Posterior vena cava (tissue), 2 donors: Measurements from ENCODE around the gene AICDA. TPM values are rescaled to one million over a fixed set of nuclear protein-coding genes. Genes with fewer than 3 reads are reported as not detected.
"Not testable (repeated sequence)": the region's sequence is repeated elsewhere in the genome, so short reads cannot be mapped to it uniquely, and the experiment has no call there.

ENCODE experiments used
- DNase-seq: peaks from one replicate; pipeline ENCODE4 v3.0.0-alpha.2; 2020; ENCODE audit warnings: low spot score
- intact Hi-C, 2 donors: fragments of 100-400 bp; cut with DNase I; formaldehyde crosslinking; loops; one replicate each; pipeline versions ENCODE4 v1.14.1 to v1.14.2; 2022 to 2023
- total RNA-seq, 2 donors: library from RNA; stranded (reverse); fragmentation: NEBNext Ultra II Directional; extraction: Animal tissue kit (Norgen Biotek cat#: 25700); gene quantifications; one replicate each; pipeline ENCODE4 v1.2.1, GENCODE V29; 2021
- donor health status: DM: yes; HTN: yes; CAD: no.
- donor health status: DM: yes; HTN: yes; CAD: no.

The AICDA gene
- total RNA-seq, 2 donors from 2014 or later: 0.28 TPM; not detected in 1

DNA sequence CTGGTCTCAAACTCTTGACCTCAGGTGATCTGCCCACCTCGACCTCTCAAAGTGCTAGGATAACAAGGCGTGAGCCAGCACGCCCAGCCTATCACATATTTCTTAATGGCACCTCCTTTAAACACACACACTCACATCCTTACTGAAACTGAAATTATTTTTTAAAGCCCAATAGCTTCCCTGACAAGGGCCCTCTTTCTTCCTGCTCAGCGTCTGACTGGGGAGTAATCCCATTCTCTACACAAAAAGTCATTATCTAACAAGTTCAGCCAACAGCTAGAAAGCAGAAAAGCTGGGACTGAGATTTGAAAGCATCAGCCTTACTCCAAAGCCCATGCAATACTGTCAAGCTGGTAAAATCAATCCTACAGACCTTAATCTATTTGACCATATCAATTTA lies 10.0 kb upstream of the AICDA start:
- intact Hi-C loops: no loop called here
- no peak for DNase-seq

DNA sequence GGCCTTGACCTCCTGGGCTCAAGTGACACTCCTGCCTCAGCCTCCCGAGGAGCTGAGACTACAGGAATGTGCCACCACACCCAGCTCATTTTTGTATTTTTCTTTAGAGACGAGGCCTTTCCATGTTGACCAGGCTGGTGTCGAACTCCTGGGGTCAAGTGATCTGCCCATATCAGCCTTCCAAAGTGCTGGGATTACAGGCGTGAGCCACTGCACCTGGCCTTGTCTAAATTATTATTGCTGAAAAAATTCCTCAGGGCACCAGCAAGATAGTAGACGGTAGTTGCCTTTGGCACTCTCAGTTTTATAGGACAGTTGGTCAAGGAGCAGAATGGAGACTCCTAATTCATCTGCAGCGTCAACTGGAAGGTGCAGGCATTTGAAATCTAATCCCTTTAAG lies 2.5 kb upstream of the AICDA start:
- intact Hi-C loops: no loop called here
- DNase-seq: no peak

DNA sequence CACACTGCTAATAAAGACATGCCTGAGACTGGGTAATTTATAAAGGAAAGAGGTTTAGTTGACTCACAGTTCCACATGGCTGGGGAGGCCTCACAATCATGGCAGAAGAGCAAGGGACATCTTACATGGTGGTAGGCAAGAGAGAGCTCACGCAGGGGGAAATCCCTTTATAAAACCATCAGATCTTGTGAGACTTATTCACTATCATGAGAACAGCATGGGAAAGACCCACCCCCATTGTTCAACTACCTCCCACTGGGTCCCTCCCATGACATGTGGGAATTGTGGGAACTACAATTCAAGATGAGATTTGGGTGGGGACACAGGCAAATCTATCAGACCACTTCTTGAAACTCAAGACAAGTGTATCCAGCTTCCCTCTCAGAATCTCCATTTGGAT lies 1.2 kb upstream of the AICDA start:
- intact Hi-C loops, DNase-seq: not testable (repeated sequence)

DNA sequence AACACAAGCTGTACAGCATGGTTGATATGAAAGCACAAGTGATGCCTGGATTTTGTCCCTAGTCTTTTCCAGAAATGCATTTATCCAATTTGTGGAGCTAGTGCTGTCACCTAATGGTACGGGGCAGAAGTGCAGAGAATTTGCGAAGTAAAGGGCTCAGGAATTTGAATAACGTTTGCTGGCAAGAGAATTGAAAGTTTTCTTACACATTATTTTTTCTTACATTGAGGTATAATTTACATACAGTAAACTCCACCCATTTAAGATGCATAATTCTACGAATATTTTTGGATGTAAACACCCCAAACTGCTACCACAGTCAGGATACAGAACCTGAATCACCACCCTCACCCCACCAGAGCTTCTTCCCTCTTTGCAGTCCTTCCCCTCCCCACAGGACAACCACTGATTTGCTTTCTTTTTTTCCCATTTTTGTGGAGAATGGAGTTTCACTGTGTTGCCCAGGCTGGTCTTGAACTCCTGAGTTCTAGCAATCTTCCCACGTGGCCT lies 3.5 kb downstream of the AICDA start:
- DNase-seq: no peak
- intact Hi-C loops: no loop called here

DNA sequence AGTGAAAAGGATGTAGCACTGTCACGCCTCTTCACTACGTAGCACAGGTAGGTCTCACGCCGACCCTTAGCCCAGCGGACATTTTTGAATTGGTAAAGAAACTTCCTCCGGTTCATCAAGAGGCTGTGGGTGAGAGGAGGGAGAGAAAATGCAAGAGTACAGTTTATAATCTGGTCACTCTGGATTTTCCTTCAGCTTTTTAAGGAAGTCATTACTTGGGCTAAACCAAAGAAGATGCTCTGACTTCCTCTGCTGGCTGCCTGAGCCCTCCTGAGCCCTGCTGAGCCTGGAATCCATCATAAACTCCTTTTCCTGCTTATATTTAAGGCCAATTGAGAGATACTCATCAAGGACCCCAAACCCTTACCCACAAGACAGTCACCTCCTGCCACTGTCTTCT lies 5.8 kb downstream of the AICDA start:
- intact Hi-C loops: no loop called here
- no peak for DNase-seq

DNA sequence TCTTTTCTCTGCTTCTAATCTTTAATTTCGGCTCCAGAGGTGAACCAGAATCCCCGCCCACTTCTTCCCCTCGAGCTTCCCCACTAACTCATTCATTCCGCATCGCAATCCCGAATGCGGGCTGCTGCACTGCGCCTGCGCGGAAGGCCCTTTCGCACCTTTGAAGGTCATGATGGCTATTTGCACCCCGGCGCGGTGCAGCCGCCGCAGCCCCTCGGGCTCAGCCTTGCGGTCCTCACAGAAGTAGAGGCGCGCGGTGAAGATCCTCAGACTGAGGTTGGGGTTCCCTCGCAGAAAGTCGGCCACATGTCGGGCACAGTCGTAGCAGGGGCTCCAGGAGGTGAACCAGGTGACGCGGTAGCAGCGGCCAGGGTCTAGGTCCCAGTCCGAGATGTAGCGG lies 7.6 kb downstream of the AICDA start:
- intact Hi-C loops: no loop called here
- no peak for DNase-seq

DNA sequence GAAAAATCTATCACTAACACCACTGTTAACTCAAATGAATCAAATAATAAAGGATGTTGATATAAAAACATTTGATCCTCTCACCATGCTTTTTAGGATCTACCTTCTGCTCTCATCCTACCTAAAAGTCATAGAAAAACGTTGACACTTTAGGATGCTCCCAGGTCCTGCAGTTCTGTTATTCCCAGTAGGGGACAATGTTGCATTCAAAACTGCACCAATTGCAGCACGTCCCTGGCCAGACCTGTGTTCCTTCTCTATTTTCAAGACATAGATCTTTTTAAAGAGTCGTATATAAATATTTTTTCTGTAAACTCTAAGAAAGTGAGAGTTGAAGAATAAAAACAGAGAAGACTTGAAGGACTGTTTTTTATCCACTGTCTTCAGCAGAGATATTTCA lies 8.8 kb downstream of the AICDA start:
- intact Hi-C loops: no loop called here
- DNase-seq: no peak

DNA sequence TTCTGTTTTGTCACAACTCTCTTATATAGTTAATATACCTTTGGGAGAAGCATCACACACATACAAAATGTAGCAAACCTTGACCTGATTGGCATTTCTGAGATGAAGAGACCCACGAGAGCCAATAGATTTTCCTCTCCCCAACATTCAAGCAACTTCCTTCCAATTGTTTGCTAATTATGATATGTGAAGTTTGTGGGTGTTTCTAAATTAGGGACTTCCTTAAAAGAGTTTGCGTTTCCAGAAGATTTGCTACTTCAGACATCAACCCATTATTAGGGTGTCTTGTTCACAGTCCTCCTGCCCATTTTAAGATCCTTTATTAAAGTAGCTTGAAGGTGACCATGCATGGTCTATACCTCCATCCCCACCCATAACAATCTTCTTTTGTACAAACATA lies 9.4 kb downstream of the AICDA start:
- intact Hi-C loops: no loop called here
- no peak for DNase-seq

DNA sequence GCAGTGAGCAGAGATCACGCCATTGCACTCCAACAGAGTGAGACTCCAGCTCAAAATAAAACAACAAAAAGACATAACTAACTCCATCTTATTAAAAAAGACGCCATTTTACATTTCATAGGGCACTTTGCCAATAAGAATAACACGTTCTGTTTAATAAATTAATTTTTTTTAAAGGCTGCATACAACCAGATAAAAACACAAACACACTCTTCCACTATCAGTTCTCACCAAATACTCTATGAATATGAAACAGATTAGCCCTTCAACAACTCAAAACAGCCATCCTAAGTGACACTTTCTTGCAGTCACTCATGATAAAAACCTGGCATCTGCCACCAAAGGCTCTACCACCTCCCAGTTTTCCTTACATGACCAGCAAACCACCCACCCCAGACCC lies 16.1 kb downstream of the AICDA start:
- no peak for DNase-seq
- intact Hi-C loops: no loop called here

DNA sequence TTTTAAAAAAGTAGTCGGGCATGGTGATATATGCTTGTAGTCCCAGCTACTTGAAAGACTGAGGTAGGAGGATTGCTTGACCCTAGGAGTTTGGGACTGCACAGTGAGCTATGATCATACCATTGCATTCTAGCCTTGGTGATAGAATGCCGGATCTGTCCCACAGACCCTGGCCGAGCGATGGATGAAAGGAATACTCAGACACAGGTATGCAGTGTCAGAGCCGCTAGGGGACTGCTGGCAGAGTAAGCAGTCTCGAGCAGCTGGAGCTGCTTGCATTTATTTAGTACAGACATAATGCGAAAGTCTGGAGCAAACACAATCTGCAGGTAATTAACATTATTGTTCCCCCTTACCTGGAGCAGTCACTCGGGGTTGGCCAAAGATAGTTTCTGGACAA lies 18.6 kb downstream of the AICDA start:
- no peak for DNase-seq
- intact Hi-C loops: no loop called here

DNA sequence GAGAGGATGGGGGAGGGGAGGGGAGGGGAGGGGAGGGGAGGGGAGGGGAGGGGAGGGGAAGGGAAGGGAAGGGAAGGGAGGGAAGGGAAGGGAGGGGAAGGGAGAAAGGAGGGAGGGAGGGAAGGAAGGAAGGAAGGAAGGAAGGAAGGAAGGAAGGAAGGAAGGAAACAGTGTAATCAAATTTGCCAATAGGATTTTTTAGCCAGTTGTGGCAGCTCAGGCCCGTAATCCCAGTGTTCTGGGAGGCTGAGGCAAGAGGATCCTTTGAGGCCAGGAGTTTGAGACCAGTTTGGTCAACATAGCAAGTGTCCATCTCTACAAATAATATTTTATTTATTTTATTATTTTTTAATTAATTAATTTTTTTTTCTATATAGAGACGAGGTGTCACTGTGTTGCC lies 19.4 kb downstream of the AICDA start:
- intact Hi-C loops: no loop called here

DNA sequence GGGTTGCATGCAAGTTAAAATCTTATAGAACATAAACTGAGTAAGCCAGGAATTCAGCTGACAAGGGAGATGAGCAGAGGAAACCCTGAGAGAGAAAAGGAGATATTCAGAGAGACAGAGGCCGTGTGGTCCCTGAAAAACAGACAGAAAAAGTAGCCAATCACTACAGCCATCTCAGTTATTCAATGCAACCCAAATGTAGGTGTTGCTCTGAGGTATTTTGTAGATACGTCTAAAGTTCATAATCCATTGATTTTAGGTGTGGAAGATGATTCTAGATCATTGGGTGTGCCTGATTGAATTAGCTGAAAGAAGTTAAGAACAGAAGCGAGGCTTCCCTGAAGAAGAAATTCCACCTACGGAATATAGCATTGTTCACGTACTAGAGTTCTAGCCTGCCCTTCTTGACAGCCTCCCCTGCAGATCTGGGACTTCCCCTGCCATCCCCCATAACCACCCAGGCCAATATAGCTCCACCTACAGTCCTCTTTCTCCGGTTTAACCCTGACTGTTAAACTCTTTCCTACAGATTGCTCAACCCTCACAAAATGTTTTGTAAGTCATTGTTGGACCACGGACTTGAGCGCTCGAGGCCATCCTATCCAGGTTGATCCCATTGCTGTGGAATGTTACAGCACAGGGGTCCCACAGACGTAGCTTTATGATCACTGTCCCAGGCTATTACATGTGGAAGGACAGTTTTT lies 21.7 kb downstream of the AICDA start:
- intact Hi-C loops: no loop called here
- no peak for DNase-seq

More for the DNA sequence above, 19.4 kb downstream of the AICDA start:
- no peak for DNase-seq

DNA sequence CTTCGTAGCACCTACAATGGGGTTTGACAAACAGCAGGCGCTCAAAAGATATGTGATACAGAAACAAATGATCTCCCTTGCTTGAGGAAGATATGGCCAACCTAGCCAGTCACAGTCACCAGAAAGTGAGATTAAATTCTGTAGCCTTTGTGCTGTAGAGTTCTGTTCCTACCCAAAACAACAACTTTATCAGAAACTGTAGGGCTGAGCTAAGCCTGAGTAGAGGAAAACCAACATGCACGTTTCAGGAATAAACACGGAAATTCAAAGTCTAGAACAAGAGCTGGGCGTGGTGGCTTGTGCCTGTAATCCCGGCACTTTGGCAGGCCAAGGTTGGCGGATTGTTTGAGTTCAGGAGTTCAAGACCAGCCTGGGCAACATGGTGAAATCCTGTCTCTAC lies 23.0 kb downstream of the AICDA start:
- intact Hi-C loops: no loop called here
- DNase-seq: no peak

DNA sequence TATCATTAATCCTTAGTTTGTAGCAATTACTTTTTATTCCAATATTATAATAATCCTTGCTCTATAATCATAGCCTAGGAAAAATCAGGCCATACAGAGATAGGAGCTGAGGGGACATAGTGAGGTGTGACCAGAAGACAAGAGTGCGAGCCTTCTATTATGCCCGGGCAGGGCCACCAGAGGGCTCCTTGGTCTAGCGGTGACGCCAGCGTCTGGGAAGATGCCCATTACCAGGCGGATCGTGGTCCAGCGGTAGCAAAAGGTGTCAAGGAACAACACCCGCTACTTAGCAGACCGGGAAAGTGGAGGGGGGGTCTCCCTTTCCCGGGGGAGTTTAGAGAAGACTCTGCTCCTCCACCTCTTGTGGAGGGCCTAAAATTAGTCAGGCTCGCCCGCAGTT lies 28.2 kb downstream of the AICDA start:
- intact Hi-C loops, DNase-seq: not testable (repeated sequence)

DNA sequence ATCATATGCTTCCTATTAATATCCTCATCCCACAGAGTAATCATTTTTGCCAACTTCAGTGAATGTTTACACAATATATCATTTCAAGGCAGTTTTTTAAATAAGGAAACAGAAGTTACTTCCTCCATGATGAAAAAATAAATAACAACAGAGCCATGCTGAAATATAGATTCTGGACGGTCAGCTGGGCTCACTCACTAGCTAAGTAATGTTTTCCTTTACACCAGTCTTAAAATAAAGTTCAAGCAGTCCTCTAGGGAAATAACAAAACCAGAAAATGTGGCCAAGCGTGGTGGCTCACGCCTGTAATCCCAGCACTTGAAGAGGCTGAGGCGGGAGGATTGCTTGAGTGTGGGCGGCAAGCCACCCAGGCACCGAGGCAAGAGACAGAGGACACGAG lies 28.7 kb downstream of the AICDA start:
- intact Hi-C loops: no loop called here
- DNase-seq: no peak

DNA sequence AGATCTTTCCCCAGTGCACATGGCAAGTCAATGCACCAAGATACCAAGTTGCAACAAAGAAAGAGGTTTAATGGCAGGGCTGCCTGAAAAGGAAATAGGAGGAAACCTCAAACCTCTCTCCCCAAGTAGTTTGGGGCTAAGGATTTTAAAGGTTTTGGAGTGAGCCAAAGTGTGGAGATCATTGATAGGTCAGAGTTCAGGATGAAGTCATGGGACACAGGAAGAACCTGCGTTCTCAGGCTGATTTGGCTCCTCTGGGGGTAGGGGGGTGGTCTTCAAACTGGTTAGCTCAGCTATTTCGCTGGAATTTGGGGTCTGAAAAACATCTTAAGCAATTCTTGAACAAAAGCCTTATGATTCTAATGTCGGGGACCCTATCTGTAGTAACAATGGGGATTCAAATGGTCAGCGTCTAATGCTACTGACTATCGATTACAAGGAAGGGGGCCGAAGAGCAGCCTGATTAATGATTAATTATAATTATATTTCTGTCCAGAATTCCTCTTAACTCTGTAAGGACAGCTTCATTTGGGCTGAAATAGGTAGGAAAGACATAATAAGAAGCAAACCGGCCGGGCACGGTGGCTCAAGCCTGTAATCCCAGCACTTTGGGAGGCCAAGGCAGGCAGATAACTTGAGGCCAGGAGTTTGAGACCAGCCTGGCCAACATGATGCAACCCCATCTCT lies 31.4 kb downstream of the AICDA start:
- DNase-seq: no peak
- intact Hi-C loops: no loop called here

DNA sequence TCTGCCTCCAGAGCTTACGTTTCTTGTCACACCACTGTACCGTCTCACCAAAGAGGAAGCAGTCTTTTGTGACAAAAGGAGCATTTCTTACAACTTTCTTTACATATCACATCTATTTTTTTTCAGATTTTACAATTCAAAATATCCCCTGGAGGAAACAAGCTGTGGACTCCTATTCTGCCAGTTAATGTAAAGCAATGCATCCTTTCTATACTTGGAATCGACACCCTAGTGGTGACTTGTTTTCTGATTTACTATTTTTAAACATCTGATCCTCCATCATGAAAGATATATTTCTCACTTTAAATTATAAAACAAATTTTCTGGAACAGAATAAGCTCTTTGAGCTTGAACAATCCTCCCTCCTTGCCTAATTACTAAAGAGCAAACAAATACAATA lies 34.8 kb downstream of the AICDA start:
- DNase-seq: no peak
- intact Hi-C loops: no loop called here

DNA sequence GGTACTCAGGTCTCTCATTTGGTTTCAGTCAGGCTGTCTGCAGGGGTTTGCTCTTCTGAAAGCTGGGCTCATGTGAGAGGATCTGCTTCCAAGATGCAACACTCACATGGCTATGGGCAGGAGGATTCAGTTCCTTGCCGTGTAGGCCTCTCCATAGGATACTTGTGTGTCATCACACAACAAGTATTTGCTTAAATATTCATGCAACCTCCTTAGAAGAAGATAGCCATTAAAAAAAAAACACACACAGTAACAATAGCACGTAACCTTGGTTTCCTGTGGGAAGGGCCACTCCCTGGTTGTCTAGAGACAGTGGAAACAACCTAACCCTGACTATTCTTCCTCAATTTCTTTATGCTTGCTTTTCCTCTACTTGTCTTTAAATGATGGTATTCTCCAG lies 40.2 kb downstream of the AICDA start:
- no peak for DNase-seq
- intact Hi-C loops: no loop called here

DNA sequence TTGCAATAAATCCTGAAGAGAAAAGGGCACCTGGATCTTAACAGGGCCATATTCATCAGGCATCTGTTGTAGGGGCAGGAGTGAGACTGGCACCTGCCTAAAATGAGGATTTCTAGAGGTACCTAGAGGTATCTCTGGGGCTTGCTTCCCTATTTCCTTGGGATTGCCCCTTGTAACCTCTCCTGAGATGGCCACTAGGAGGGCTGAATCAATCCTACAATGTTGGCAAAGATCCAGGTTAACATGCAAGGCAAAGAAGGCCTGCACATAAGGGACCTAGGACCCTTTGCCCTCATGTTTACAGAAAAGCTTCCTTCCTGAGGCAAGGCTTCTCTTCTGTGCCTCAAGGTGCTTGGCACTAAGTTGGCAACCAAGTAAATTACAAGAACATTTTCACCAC lies 46.1 kb downstream of the AICDA start:
- intact Hi-C loops: no loop called here
- no peak for DNase-seq

DNA sequence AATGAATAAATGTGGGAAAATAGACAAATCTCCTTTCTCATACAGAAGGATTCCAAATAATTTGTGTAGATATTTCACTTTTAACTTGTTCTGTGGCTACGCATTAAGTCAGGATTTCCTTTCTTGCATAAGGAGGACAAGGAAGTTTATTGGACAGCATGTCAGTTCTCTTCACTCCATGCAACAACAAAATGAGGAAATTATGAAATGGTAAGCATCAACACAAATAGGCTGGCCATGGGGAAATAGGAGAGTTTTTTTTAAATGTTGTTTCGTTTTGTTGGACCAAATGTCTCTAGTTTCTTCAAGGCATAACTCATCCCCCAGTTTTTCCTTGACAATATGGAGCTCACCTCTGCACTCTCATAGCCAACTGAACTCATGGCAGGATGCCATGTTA lies 46.6 kb downstream of the AICDA start:
- DNase-seq, intact Hi-C loops: not testable (repeated sequence)

DNA sequence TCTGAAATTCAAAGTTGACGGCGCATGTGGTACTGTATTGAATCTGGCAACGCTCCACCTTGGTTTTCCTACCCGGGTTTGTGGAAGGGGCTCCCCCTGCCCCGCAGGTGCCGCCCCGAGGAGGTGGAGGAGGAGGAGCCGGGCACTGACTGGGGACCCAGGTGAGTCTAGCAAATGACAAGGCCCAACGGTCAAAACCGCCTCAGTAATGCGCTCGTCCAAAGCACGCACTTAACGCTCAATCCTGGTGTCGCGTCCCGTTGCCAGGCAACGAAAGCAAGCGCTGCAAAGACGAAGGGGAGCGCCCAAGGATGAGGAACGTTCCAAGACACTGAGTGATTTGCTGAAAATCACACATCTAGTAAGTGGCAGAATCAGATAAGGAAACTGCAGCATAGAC lies 48.0 kb downstream of the AICDA start:
- DNase-seq: no peak
- intact Hi-C loops: no loop called here
